Activated CD4-positive, alpha-beta memory T cell treated with anti-CD3 and anti-CD28 coated beads for 36 hours (primary cell): ENCODE data around the gene SDK1. TPM values are rescaled to one million over a fixed set of nuclear protein-coding genes. Genes with fewer than 3 reads are reported as not detected.

Experiments
- CTCF ChIA-PET: fragments of 350-600 bp; sonication (Branson Sonifier 250); formaldehyde crosslinking; loops from one replicate; lab custom pipeline; 2021; ENCODE audit warnings: antibody characterized with exemption, inconsistent platforms; lab: Charles Lee
- POLR2A ChIA-PET: fragments of 350-600 bp; sonication (Branson Sonifier 250); formaldehyde crosslinking; loops from one replicate; lab custom pipeline; 2021; ENCODE audit warnings: antibody characterized with exemption; lab: Charles Lee
- DNase-seq: peaks from one replicate; pipeline ENCODE4 v3.0.0-alpha.2; 2020
- H3K27ac Mint-ChIP-seq: one replicate; pipeline ENCODE4 v1.8.0; 2021; ENCODE audit warnings: mixed read lengths
- H3K27me3 Mint-ChIP-seq: one replicate; pipeline ENCODE4 v1.8.0; 2021; ENCODE audit warnings: mixed read lengths
- H3K36me3 Mint-ChIP-seq: one replicate; pipeline ENCODE4 v1.8.0; 2021; ENCODE audit warnings: mixed read lengths
- H3K4me1 Mint-ChIP-seq: one replicate; pipeline ENCODE4 v1.8.0; 2021; ENCODE audit warnings: low read depth, mixed read lengths
- H3K4me3 Mint-ChIP-seq: one replicate; pipeline ENCODE4 v1.8.0; 2021; ENCODE audit warnings: mild to moderate bottlenecking, mixed read lengths
- H3K9me3 Mint-ChIP-seq: one replicate; pipeline ENCODE4 v1.8.0; 2021; ENCODE audit warnings: mixed read lengths
- intact Hi-C: fragments of 100-400 bp; cut with micrococcal nuclease; formaldehyde crosslinking; loops from one replicate; pipeline ENCODE4 v1.15.1; 2023
- total RNA-seq, 2 experiments: library from RNA; stranded (reverse); gene quantifications; one replicate each; pipeline ENCODE4 v1.2.3, GENCODE V29; 2021

The SDK1 gene
- total RNA-seq, 2 experiments from 2014 or later, result 0.14 to 0.24 TPM

- intact Hi-C loops, result no loop called here
- POLR2A ChIA-PET, result no interaction called here
- Mint-ChIP-seq H3K27ac (no peak overlapping the region), H3K4me3 (no peak overlapping the region), H3K9me3 (no peaks in the 10 kb centered on the region), H3K36me3 (no peaks in the 10 kb centered on the region), H3K27me3 (no peaks in the 10 kb centered on the region), H3K4me1 (no peaks in the 10 kb centered on the region)
- CTCF ChIA-PET, result no interaction called here
- DNase-seq, result no peak
These were observed 832.5 kb downstream of the SDK1 start for GRCh38 chr7:4133491-4134044.

- intact Hi-C loops, result no loop called here
- Mint-ChIP-seq H3K36me3 (no peaks in the 10 kb centered on the region), H3K27ac (no peak overlapping the region), H3K9me3 (no peaks in the 10 kb centered on the region), H3K4me3 (no peak overlapping the region), H3K4me1 (no peaks in the 10 kb centered on the region), H3K27me3 (no peaks in the 10 kb centered on the region)
- no peak for DNase-seq
- CTCF ChIA-PET, result no interaction called here
- POLR2A ChIA-PET, result no interaction called here
These were observed 833.2 kb downstream of the SDK1 start for GRCh38 chr7:4134204-4134603.

DNA sequence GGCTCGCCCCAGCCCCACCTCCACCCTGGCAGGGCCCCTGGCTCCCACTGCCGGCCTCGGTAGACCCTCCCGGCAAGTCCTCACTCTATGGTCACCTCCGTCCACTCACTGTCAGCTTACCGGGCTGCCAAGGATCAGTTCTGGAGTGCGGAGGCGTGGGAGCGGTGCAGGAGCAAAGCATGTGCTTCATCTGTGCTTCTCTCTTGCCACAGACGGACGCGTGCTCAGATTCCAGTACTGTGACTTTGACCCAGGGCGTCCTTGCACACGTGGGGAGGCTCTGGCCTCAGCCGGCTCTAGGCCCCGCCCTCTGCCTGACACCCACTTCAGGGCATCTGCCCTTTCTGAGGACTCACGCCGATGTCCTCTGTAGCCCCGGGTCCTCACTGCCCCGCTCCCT lies 833.6 kb downstream of the SDK1 start:
- ChIA-PET POLR2A (no interaction called here), CTCF (no interaction called here)
- H3K27me3 Mint-ChIP-seq, result no peaks in the 10 kb centered on the region
- H3K27ac Mint-ChIP-seq, result no peak overlapping the region
- intact Hi-C loops, result no loop called here
- no peaks in the 10 kb centered on the region for H3K9me3 Mint-ChIP-seq
- no peaks in the 10 kb centered on the region for H3K36me3 Mint-ChIP-seq
- H3K4me3 Mint-ChIP-seq, result no peak overlapping the region
- DNase-seq, result no peak
- H3K4me1 Mint-ChIP-seq, result no peaks in the 10 kb centered on the region

GRCh38 chr7:4135301-4135700 lies 834.2 kb downstream of the SDK1 start:
- Mint-ChIP-seq H3K4me1 (no peaks in the 10 kb centered on the region), H3K4me3 (no peak overlapping the region), H3K36me3 (no peaks in the 10 kb centered on the region), H3K9me3 (no peaks in the 10 kb centered on the region), H3K27me3 (no peaks in the 10 kb centered on the region), H3K27ac (no peak overlapping the region)
- intact Hi-C loops, result no loop called here
- ChIA-PET POLR2A (no interaction called here), CTCF (no interaction called here)
- DNase-seq, result no peak

GRCh38 chr7:4136036-4136435 lies 835.0 kb downstream of the SDK1 start:
- no peak overlapping the region for H3K4me3 Mint-ChIP-seq
- no peaks in the 10 kb centered on the region for H3K9me3 Mint-ChIP-seq
- no peaks in the 10 kb centered on the region for H3K4me1 Mint-ChIP-seq
- H3K36me3 Mint-ChIP-seq, result no peaks in the 10 kb centered on the region
- H3K27ac Mint-ChIP-seq, result no peak overlapping the region
- ChIA-PET POLR2A (no interaction called here), CTCF (no interaction called here)
- H3K27me3 Mint-ChIP-seq, result no peaks in the 10 kb centered on the region
- DNase-seq, result no peak
- intact Hi-C loops, result no loop called here

- intact Hi-C loops, result no loop called here
- H3K27me3 Mint-ChIP-seq, result no peaks in the 10 kb centered on the region
- CTCF ChIA-PET, result no interaction called here
These were observed 835.6 kb downstream of the SDK1 start for GRCh38 chr7:4136501-4137110.

GRCh38 chr7:4137552-4137951 lies 836.5 kb downstream of the SDK1 start:
- no peak overlapping the region for H3K27ac Mint-ChIP-seq
- no peaks in the 10 kb centered on the region for H3K4me1 Mint-ChIP-seq
- CTCF ChIA-PET, result no interaction called here
- H3K9me3 Mint-ChIP-seq, result no peaks in the 10 kb centered on the region
- H3K4me3 Mint-ChIP-seq, result no peak overlapping the region
- POLR2A ChIA-PET, result no interaction called here
- DNase-seq, result no peak
- H3K36me3 Mint-ChIP-seq, result no peaks in the 10 kb centered on the region
- intact Hi-C loops, result no loop called here
- no peaks in the 10 kb centered on the region for H3K27me3 Mint-ChIP-seq

More at GRCh38 chr7:4136501-4137110, 835.6 kb downstream of the SDK1 start:
- H3K4me3 Mint-ChIP-seq, result no peak overlapping the region
- H3K36me3 Mint-ChIP-seq, result no peaks in the 10 kb centered on the region
- no peak overlapping the region for H3K27ac Mint-ChIP-seq
- no peaks in the 10 kb centered on the region for H3K4me1 Mint-ChIP-seq
- POLR2A ChIA-PET, result no interaction called here
- DNase-seq, result no peak
- H3K9me3 Mint-ChIP-seq, result no peaks in the 10 kb centered on the region

DNA sequence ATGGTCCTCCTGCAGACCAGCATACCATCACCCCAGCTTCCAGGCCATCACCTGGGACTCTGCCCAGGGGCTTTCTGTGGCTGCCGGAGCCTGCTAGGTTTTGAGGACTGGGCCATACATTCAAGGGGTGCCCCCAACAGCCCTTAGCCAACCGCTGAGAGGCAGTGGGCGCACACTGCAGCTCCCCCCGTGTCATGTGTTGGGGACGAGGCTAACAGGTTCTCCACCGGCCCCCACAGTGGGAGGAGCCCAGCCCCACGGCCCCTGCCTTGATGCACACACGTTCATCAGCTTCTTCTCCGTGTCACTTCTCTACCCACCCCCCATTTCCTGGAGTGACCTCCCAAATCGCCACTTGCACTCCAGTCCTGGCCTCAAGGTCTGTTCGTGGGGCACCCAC lies 837.8 kb downstream of the SDK1 start:
- Mint-ChIP-seq H3K9me3 (no peaks in the 10 kb centered on the region), H3K4me3 (no peak overlapping the region), H3K27me3 (peaks cover 3% of the 10 kb centered on the region), H3K36me3 (no peaks in the 10 kb centered on the region), H3K4me1 (no peaks in the 10 kb centered on the region), H3K27ac (no peak overlapping the region)
- POLR2A ChIA-PET, result interaction anchor here (0.6 kb wide), 1 partner anchor 262 kb away, joined by 5 read pairs; no protein-coding TSS in a partner anchor
- intact Hi-C loops, result no loop called here
- CTCF ChIA-PET, result no interaction called here
- no peak for DNase-seq

GRCh38 chr7:4139656-4140625 lies 838.9 kb downstream of the SDK1 start:
- Mint-ChIP-seq H3K4me3 (no peak overlapping the region), H3K4me1 (no peaks in the 10 kb centered on the region), H3K9me3 (no peaks in the 10 kb centered on the region), H3K36me3 (no peaks in the 10 kb centered on the region), H3K27ac (no peak overlapping the region), H3K27me3 (peaks cover 6% of the 10 kb centered on the region)
- intact Hi-C loops, result no loop called here
- CTCF ChIA-PET, result no interaction called here
- POLR2A ChIA-PET, result no interaction called here
- DNase-seq, result no peak

DNA sequence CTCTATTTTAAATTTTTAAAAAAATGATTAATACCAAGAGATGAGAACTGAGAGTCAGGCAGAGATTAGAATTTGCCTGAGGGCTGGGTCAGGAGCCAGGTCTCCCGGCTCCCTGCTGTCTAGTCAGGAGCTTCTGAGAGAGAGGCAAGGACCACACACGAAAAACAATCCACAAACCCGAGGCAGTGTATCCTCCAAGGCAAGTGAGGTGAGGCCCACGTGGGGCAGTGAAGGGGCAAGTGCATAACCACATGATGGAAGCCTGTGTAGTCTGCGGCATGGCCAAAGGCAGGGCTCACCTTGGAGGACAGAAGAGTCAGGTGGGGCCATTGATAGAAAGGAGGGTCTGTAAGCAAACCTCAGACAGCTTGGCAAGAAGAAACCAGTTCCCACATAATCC lies 839.9 kb downstream of the SDK1 start:
- DNase-seq, result no peak
- Mint-ChIP-seq H3K27me3 (peaks cover 9% of the 10 kb centered on the region), H3K36me3 (no peaks in the 10 kb centered on the region), H3K27ac (no peak overlapping the region), H3K4me3 (no peak overlapping the region), H3K9me3 (no peaks in the 10 kb centered on the region), H3K4me1 (no peaks in the 10 kb centered on the region)
- intact Hi-C loops, result no loop called here
- ChIA-PET POLR2A (no interaction called here), CTCF (interaction anchor here (0.6 kb wide), 1 partner anchor 905 kb away, joined by 3 read pairs; no protein-coding TSS in a partner anchor)

DNA sequence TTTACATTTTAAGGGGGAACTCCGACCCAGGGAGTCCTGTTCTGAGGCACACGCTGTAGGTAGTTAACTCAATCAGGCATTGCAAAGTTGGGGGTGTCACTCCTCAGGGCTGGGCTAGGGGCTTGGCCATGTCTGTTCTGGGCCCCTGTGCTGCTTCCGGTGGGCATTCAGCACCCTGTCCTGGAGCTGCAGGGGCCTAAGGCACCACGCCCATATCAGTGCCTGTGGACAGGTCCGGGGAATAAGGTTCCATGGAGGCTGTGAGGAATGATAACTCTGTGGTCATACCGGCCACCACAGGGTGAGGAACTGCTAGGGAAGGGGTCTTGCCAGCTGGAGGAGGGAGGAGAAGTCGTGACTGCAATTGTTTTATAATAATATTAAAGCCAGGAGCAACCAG lies 842.0 kb downstream of the SDK1 start:
- H3K27me3 Mint-ChIP-seq, result peaks cover 13% of the 10 kb centered on the region
- no peak overlapping the region for H3K4me3 Mint-ChIP-seq
- ChIA-PET POLR2A (no interaction called here), CTCF (no interaction called here)
- no peaks in the 10 kb centered on the region for H3K36me3 Mint-ChIP-seq
- intact Hi-C loops, result no loop called here
- H3K27ac Mint-ChIP-seq, result no peak overlapping the region
- DNase-seq, result no peak
- H3K9me3 Mint-ChIP-seq, result no peaks in the 10 kb centered on the region
- H3K4me1 Mint-ChIP-seq, result no peaks in the 10 kb centered on the region

DNA sequence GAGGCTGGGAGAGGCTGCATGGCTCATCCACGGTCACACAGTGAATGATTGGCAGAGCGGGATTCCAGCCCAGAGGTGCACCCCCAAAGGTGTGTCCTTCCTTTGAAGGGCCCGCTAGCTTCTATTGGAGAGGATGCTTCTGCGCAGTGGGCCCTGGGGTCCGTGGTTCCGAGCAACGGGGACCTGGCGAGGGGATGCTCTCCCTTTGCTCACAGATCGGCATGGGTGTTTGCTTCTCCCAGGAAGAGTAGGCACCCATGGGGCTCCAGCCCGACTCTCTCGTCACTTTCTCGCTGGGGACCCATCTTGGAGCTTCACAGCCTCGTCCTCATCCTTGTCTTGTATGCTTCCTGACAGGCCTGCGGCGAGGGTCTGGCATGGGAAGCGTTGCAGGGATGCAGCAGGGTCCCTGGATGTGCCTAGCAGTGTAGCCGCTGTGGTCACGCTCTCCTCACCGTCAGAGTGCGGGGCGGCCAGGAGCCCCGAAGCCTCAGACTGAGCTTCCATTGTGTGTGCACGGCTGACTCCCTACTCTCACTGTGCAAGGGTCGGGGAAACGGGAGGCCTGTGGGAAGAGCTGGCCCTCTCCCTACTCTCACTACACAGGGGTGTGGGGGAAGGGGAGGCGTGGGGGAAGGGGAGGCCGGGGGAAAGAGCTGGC lies 842.6 kb downstream of the SDK1 start:
- H3K27ac Mint-ChIP-seq, result no peak overlapping the region
- peaks cover 13% of the 10 kb centered on the region for H3K27me3 Mint-ChIP-seq

More for the DNA sequence above, 842.6 kb downstream of the SDK1 start:
- Mint-ChIP-seq H3K4me3 (no peak overlapping the region), H3K36me3 (no peaks in the 10 kb centered on the region), H3K9me3 (no peaks in the 10 kb centered on the region), H3K4me1 (no peaks in the 10 kb centered on the region)
- intact Hi-C loops, result no loop called here
- no peak for DNase-seq
- POLR2A ChIA-PET, result no interaction called here
- CTCF ChIA-PET, result no interaction called here
